BLaER1 (cell line): ENCODE data around the gene SGSM1.
A peak's percentile ranks its signal among the peaks of the same experiment; 100 is the strongest.
"Not testable (repeated sequence)": the region's sequence is repeated elsewhere in the genome, so short reads cannot be mapped to it uniquely, and the experiment has no call there.

Experiments
- H3K27ac ChIP-seq: shearing (Covaris generic); formaldehyde crosslinking; 2 replicates; pipeline ENCODE4 v1.8.1; 2022
- H3K27me3 ChIP-seq: shearing (Covaris generic); formaldehyde crosslinking; 2 replicates; pipeline ENCODE4 v1.8.1; 2022
- H3K36me3 ChIP-seq: shearing (Covaris generic); formaldehyde crosslinking; 2 replicates; pipeline ENCODE4 v1.8.1; 2022
- H3K4me1 ChIP-seq: shearing (Covaris generic); formaldehyde crosslinking; 2 replicates; pipeline ENCODE4 v1.8.1; 2022
- H3K4me2 ChIP-seq: shearing (Covaris generic); formaldehyde crosslinking; 2 replicates; pipeline ENCODE4 v1.8.1; 2022
- H3K4me3 ChIP-seq: shearing (Covaris generic); formaldehyde crosslinking; 2 replicates; pipeline ENCODE4 v1.8.1; 2022
- H3K9ac ChIP-seq: shearing (Covaris generic); formaldehyde crosslinking; 2 replicates; pipeline ENCODE4 v1.8.1; 2022
- H3K9me3 ChIP-seq: shearing (Covaris generic); formaldehyde crosslinking; 2 replicates; pipeline ENCODE4 v1.8.1; 2022
- H4K20me1 ChIP-seq: shearing (Covaris generic); formaldehyde crosslinking; 2 replicates; pipeline ENCODE4 v1.8.1; 2022
- Cebpa-rat ChIP-seq: shearing (Covaris generic); IDR thresholded peaks from 2 replicates; pipeline ENCODE4 v1.8.1; 2022

SGSM1 gene

DNA sequence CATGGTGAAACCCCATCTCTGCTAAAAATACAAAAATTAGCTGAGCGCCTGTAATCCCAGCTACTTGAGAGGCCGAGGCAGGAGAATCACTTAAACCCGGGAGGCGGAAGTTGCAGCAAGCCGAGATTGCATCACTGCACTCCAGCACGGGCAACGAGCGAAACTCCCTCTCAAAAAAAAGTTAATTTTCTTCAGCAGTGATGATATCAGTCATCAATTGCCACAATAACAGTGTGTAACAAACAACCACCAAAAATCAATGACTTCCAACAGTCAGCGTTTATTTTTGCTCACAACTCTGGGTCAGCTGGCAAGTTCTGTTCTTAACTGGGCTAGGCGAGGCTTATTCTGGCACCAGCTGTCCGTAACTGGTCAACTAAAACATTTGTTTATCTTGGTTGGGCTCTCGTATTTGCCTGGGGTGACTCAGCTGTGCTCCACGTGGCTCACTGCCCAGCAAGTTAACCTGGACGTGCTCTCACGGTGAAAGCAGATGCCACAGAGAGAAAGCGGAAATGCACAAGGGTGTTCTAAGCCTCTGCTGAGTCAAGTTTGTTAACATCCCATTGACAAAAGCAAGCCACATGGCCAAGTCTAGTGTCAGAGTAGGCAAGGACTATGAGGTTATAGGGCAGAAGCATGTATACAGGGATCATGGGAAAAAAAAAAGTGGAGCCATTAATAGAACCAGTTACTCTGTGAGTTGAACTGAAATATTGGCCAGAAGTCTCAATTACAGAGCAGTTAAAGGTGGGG lies 88.4 kb downstream of the SGSM1 start:
- no peaks in the 10 kb centered on the region for H4K20me1 ChIP-seq
- H3K4me1 ChIP-seq, result peaks cover 45% of the 10 kb centered on the region
- H3K36me3 ChIP-seq, result no peaks in the 10 kb centered on the region
- no peaks in the 10 kb centered on the region for H3K27me3 ChIP-seq
- peak overlapping the region; percentile 41 for H3K4me2 ChIP-seq
- 0 out of 2 replicates have a peak, but pooled peaks have one; percentile 28 for TF ChIP-seq Cebpa-rat
- H3K27ac ChIP-seq, result peak overlapping the region; percentile 61; the same call in 1 of the 2 replicates
- no peak overlapping the region for H3K4me3 ChIP-seq
- no peak overlapping the region for H3K9ac ChIP-seq
- no peaks in the 10 kb centered on the region for H3K9me3 ChIP-seq

GRCh38 chr22:24894998-24895397 lies 89.0 kb downstream of the SGSM1 start:
- Histone ChIP-seq H3K4me2 (peak overlapping the region; percentile 41), H3K4me3 (no peak overlapping the region), H3K36me3 (no peaks in the 10 kb centered on the region), H3K9ac (no peak overlapping the region), H3K9me3 (no peaks in the 10 kb centered on the region), H3K27me3 (no peaks in the 10 kb centered on the region), H3K4me1 (peaks cover 45% of the 10 kb centered on the region), H3K27ac (peak overlapping the region; percentile 61; the same call in 1 of the 2 replicates), H4K20me1 (no peaks in the 10 kb centered on the region)
- no peak for TF ChIP-seq Cebpa-rat

- Histone ChIP-seq H3K27me3 (no peaks in the 10 kb centered on the region), H3K4me3 (no peak overlapping the region), H3K9me3 (peaks cover 19% of the 10 kb centered on the region), H4K20me1 (no peaks in the 10 kb centered on the region), H3K9ac (no peak overlapping the region), H3K36me3 (no peaks in the 10 kb centered on the region), H3K4me1 (no peaks in the 10 kb centered on the region), H3K27ac (no peak overlapping the region), H3K4me2 (no peak overlapping the region)
- no peak for TF ChIP-seq Cebpa-rat
Observed at GRCh38 chr22:24901448-24901847, 95.4 kb downstream of the SGSM1 start.

GRCh38 chr22:24905909-24906308 lies 99.9 kb downstream of the SGSM1 start:
- TF ChIP-seq Cebpa-rat, result no peak
- no peaks in the 10 kb centered on the region for H3K4me1 ChIP-seq
- H3K27ac ChIP-seq, result no peak overlapping the region
- H3K4me3 ChIP-seq, result no peak overlapping the region
- no peaks in the 10 kb centered on the region for H3K27me3 ChIP-seq
- H3K9me3 ChIP-seq, result peaks cover 32% of the 10 kb centered on the region
- no peaks in the 10 kb centered on the region for H3K36me3 ChIP-seq
- no peaks in the 10 kb centered on the region for H4K20me1 ChIP-seq
- H3K4me2 ChIP-seq, result no peak overlapping the region
- no peak overlapping the region for H3K9ac ChIP-seq

DNA sequence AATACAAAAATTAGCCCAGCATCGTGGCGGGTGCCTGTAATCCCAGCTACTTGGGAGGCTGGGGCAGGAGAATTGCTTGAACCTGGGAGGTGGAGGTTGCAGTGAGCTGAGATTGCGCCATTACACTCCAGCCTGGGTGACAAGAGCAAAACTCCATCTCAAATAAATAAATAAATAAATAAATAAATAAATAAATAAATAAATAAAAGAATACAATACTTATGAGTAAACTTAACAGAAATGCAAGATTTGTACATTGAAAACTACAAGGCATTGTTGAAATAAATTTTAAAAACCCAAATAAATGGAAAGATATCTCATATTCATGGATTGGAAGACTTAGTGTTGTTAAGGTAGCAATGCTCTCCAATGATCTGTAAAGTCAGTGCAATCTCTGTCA lies 101.1 kb downstream of the SGSM1 start:
- not testable (repeated sequence) for H3K36me3 ChIP-seq, H4K20me1 ChIP-seq, H3K9ac ChIP-seq, H3K27ac ChIP-seq, H3K4me3 ChIP-seq, H3K4me2 ChIP-seq, H3K4me1 ChIP-seq, H3K27me3 ChIP-seq
- H3K9me3 ChIP-seq, result peaks cover 32% of the 10 kb centered on the region

GRCh38 chr22:24920029-24920428 lies 114.0 kb downstream of the SGSM1 start:
- no peak overlapping the region for H3K4me3 ChIP-seq
- H4K20me1 ChIP-seq, result no peaks in the 10 kb centered on the region
- no peak for TF ChIP-seq Cebpa-rat
- H3K4me2 ChIP-seq, result no peak overlapping the region
- H3K36me3 ChIP-seq, result no peaks in the 10 kb centered on the region
- H3K9me3 ChIP-seq, result no peaks in the 10 kb centered on the region
- no peaks in the 10 kb centered on the region for H3K4me1 ChIP-seq
- no peak overlapping the region for H3K27ac ChIP-seq
- no peaks in the 10 kb centered on the region for H3K27me3 ChIP-seq
- no peak overlapping the region for H3K9ac ChIP-seq

DNA sequence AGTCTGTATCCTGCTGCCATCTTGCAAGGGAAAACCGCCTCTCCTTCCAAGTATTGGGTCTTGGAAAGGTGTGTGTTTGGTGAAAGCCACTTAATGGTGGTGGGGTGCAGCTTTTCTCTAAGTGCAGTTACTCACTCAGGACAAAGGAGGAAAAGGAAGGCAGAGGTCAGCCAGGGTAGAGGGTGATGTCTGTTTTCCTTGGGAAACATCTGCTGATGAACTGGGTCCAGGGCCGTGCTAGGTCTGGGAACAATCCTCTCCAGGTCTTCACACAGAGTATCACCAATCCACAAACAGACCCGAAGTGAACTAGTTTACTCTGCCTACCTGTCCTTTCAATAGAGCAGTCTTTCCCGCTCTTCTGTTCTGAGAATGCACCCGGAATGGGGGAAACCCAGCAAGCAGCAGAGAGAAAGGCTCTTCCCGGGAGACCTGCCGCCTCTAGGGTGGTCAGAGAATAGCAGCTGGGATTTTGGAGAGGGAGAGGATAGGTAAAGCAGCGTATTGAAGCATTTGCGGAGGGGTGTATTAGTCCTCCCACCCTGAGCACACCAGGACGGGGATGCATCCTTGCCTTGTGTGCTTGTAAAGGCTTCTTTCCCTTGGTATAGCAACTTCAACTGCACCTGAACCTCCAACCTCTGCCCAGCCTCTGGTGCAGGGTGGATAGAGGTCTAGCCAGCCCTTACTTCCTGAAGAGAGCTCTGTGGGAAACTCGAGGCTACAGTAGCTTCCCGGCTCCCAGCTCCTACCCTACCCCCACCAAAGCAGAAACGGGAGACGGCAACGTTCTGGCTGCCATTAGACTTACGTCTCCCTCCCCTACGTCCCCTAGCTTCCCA lies 119.8 kb downstream of the SGSM1 start:
- Histone ChIP-seq H3K4me3 (no peak overlapping the region), H3K27ac (no peak overlapping the region), H3K36me3 (no peaks in the 10 kb centered on the region), H3K9me3 (no peaks in the 10 kb centered on the region), H3K27me3 (no peaks in the 10 kb centered on the region), H3K4me1 (no peaks in the 10 kb centered on the region), H3K9ac (no peak overlapping the region), H4K20me1 (no peaks in the 10 kb centered on the region), H3K4me2 (no peak overlapping the region)
- no peak for TF ChIP-seq Cebpa-rat

DNA sequence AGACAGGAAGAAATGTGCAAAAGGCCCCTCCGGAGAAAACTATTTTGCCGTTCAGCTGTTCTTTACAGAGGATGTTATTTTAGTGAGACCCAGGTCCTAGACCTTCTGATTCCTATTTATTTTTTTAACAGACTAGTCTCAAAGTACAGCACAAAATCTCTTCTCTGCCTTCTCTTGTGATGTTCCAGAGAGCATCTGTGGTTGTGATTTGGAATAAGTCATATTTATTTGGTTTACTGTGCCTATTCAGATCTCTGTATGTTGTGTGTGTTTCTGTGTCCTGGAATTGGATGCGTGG lies 120.4 kb downstream of the SGSM1 start:
- H3K4me3 ChIP-seq, result no peak overlapping the region
- no peak overlapping the region for H3K9ac ChIP-seq
- no peaks in the 10 kb centered on the region for H3K36me3 ChIP-seq
- no peak overlapping the region for H3K4me2 ChIP-seq
- no peaks in the 10 kb centered on the region for H4K20me1 ChIP-seq
- no peaks in the 10 kb centered on the region for H3K9me3 ChIP-seq
- no peak overlapping the region for H3K27ac ChIP-seq
- TF ChIP-seq Cebpa-rat, result no peak
- H3K27me3 ChIP-seq, result no peaks in the 10 kb centered on the region
- no peaks in the 10 kb centered on the region for H3K4me1 ChIP-seq

DNA sequence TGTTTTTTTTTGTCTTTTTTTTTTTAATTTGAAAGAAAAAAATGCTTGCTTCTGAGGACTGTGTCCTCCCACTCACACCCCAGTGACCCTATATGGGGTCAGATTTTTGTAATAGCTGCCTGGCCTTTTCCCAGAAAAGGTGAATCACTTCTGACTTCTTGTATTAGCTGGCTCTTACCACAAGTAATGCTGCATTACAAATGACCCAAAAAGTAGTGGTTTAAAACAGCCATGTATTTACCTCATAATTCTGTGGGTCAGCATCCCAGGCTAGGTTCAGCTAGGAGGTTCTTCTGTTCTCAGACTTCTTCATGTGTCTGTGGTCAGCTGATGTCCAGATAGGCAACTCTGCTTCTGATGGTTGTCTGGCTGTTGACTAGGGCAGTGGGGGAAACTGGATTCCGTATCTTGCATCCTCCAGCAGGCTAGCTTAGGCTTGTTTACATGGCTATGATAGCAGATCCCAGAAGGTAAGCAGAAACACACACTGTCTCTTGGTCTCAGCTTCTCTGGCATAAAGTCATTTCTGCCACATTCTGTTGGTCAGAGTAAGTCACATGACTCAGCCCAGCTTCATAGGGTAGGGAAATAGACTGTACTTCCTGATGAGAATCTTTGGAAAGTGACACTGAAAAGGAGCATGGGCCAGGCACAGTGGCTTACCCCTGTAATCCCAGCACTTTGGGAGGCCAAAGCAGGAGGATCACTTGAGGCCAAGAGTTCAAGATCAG lies 121.0 kb downstream of the SGSM1 start:
- H3K9me3 ChIP-seq, result no peaks in the 10 kb centered on the region
- H3K4me2 ChIP-seq, result no peak overlapping the region
- no peaks in the 10 kb centered on the region for H3K4me1 ChIP-seq
- TF ChIP-seq Cebpa-rat, result no peak
- H3K4me3 ChIP-seq, result no peak overlapping the region
- no peaks in the 10 kb centered on the region for H3K27me3 ChIP-seq
- H3K36me3 ChIP-seq, result no peaks in the 10 kb centered on the region
- no peaks in the 10 kb centered on the region for H4K20me1 ChIP-seq
- no peak overlapping the region for H3K9ac ChIP-seq
- H3K27ac ChIP-seq, result no peak overlapping the region

DNA sequence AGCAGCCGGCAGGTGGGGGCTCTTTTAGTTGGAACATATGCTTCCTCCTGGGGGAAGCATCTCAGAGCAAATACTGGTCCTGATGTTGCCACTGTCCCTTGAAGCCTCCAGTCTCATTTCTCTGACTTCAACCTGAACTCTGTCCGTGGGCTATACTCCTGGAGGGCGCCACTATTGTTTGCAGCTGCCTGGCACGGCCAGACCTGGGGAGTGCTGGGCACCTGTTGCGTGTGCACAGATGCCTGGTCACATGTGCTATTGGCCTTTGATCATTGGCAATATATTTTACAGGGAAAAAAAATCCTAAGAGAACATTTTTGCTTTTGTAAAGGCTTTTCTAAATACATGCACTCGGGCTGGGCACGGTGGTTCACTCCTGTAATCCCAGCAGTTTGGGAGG lies 122.3 kb downstream of the SGSM1 start:
- H3K4me2 ChIP-seq, result no peak overlapping the region
- no peaks in the 10 kb centered on the region for H4K20me1 ChIP-seq
- no peak overlapping the region for H3K9ac ChIP-seq
- H3K4me1 ChIP-seq, result no peaks in the 10 kb centered on the region
- no peak overlapping the region for H3K27ac ChIP-seq
- no peaks in the 10 kb centered on the region for H3K36me3 ChIP-seq
- H3K9me3 ChIP-seq, result no peaks in the 10 kb centered on the region
- no peak overlapping the region for H3K4me3 ChIP-seq
- TF ChIP-seq Cebpa-rat, result no peak
- H3K27me3 ChIP-seq, result no peaks in the 10 kb centered on the region
